Measurements from ENCODE around the gene KPNA5.
A peak's percentile ranks its signal among the peaks of the same experiment; 100 is the strongest.
"Not testable (repeated sequence)": the region's sequence is repeated elsewhere in the genome, so short reads cannot be mapped to it uniquely, and the experiment has no call there.

The KPNA5 gene

DNA sequence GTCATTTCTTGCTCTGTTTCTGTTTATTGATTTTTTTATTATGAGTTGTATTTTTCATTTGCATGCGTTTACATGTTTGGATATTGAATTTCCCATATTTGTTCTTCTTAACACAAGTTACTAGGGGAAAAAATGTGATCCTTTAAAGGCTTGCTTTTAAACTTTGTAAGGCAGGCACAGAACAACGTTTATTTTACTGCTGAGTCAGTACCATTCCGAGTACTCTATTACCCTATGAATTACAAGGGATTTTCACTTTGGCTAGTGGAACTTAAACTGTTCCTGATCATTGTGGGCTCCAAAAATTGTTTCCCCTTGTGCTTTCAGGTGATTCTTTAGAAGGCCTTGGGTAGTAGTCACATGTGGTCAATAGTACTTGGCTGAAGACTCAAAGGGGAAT lies 56.0 kb downstream of the KPNA5 start:
- DNase-seq (ENCODE audit: low spot score in 2 of 2) (no peak), ATAC-seq (ENCODE audit: low read depth) (no peak)
- no peak overlapping the region for H3K27ac Mint-ChIP-seq
- no peak overlapping the region for H3K4me3 Mint-ChIP-seq
- no peaks in the 10 kb centered on the region for H3K4me1 Mint-ChIP-seq
- peaks cover 16% of the 10 kb centered on the region for H3K9me3 Mint-ChIP-seq
- H3K27me3 Mint-ChIP-seq = no peaks in the 10 kb centered on the region
- peaks cover 28% of the 10 kb centered on the region for H3K36me3 Mint-ChIP-seq

DNA sequence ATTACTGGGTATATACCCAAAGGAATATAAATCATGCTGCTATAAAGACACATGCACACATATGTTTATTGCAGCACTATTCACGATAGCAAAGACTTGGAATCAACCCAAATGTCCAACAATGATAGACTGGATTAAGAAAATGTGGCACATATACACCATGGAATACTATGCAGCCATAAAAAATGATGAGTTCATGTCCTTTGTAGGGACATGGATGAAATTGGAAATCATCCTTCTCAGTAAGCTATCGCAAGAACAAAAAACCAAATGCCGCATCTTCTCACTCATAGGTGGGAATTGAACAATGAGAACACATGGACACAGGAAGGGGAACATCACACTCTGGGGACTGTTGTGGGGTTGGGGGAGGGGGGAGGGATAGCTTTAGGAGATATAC lies 59.5 kb downstream of the KPNA5 start:
- DNase-seq (ENCODE audit: low spot score in 2 of 2); H3K4me1 Mint-ChIP-seq; H3K27me3 Mint-ChIP-seq; H3K27ac Mint-ChIP-seq; ATAC-seq (ENCODE audit: low read depth); H3K4me3 Mint-ChIP-seq: not testable (repeated sequence)
- peaks cover 23% of the 10 kb centered on the region for H3K9me3 Mint-ChIP-seq
- peaks cover 22% of the 10 kb centered on the region for H3K36me3 Mint-ChIP-seq

DNA sequence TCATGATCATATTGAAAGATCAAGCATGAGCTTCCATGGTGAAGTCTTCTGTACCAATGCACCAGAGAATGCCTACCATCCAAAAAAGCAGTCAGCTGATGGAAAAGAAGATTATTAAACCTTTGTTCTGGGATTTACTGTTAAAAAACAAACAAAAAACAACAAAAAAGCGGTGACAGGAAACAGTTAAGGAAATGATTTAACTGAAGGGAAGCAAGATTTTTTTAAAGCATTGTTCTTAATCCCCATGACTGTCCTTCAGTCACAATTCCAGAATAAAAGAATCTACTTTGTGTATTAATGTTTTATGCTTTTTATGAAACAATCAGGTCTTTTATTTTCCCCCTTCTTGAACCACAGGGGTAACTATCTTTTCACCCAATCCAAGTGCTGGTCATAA lies 60.6 kb downstream of the KPNA5 start:
- Mint-ChIP-seq H3K27ac (no peak overlapping the region), H3K4me1 (no peaks in the 10 kb centered on the region), H3K9me3 (peaks cover 20% of the 10 kb centered on the region), H3K27me3 (no peaks in the 10 kb centered on the region), H3K4me3 (no peak overlapping the region), H3K36me3 (peaks cover 14% of the 10 kb centered on the region)
- no peak for ATAC-seq (ENCODE audit: low read depth)
- DNase-seq (ENCODE audit: low spot score in 2 of 2) = no peak

DNA sequence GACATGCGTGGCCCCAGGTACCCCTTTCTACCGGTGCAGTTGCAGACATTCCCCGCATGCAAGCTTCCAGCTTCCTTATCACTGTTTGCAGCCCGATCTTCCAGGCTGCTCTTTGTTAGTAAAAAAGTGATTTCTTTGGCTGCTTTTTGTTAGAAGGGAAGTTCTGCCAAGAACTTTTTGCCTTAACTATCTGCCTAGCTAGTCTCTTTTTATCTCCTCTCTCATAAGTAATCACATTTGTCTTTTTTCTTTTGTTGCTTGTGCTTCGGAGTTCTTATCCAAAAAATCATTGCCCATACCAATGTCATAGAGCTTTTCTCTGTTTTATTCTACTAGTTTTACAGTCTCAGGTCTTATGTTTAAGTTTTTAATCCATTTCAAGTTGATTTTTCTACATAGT lies 64.2 kb downstream of the KPNA5 start:
- Mint-ChIP-seq H3K4me1 (no peaks in the 10 kb centered on the region), H3K9me3 (peaks cover 10% of the 10 kb centered on the region), H3K27me3 (peaks cover 4% of the 10 kb centered on the region), H3K27ac (no peak overlapping the region), H3K4me3 (no peak overlapping the region), H3K36me3 (no peaks in the 10 kb centered on the region)
- ATAC-seq (ENCODE audit: low read depth) (no peak), DNase-seq (ENCODE audit: low spot score in 2 of 2) (no peak)

DNA sequence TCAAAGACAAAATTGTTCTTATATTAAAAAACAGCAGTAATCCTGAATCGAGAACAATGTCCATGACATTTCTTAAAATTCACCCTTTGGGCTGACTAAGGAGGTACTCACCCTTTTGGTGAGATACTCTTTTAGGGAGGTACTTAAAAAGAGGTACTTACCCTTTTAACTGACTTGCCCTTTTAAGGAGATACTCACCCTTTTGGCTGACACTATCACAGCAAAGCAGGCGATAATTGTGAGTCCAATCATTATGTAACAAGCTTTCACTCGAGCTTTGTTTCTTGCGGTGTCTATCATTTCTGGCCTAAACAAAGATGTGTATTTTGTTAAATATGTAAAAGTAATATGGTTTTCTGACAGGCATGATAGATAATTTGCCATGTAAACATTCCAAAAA lies 80.8 kb downstream of the KPNA5 start:
- no peaks in the 10 kb centered on the region for H3K9me3 Mint-ChIP-seq
- peaks cover 3% of the 10 kb centered on the region for H3K4me1 Mint-ChIP-seq
- peaks cover 16% of the 10 kb centered on the region for H3K27me3 Mint-ChIP-seq
- no peak for DNase-seq (ENCODE audit: low spot score in 2 of 2)
- H3K27ac Mint-ChIP-seq = no peak overlapping the region
- H3K4me3 Mint-ChIP-seq = no peak overlapping the region
- H3K36me3 Mint-ChIP-seq = peaks cover 2% of the 10 kb centered on the region
- ATAC-seq (ENCODE audit: low read depth) = no peak

DNA sequence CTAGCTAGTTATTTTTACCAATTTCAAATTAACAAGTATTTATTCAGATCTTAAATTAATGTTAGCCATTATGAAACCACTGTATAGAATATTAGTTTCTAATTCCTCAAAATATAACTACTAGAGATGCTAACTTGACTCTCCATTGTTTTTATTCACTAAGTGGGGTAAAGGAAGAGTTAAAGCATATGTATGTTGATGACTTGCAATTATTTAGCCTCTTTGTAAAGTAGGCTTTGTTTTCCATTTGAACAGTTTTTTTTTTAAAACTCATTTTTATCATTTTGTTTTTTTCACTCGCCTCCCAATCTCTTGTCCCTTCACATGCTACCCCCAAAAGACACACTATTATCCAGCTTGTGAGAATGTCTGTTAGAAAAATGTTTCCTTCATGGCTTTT lies 81.2 kb downstream of the KPNA5 start:
- Mint-ChIP-seq H3K36me3 (peaks cover 2% of the 10 kb centered on the region), H3K4me3 (no peak overlapping the region), H3K27me3 (peaks cover 16% of the 10 kb centered on the region), H3K4me1 (peaks cover 3% of the 10 kb centered on the region), H3K27ac (no peak overlapping the region), H3K9me3 (no peaks in the 10 kb centered on the region)
- ATAC-seq (ENCODE audit: low read depth) (no peak), DNase-seq (ENCODE audit: low spot score in 2 of 2) (no peak)

DNA sequence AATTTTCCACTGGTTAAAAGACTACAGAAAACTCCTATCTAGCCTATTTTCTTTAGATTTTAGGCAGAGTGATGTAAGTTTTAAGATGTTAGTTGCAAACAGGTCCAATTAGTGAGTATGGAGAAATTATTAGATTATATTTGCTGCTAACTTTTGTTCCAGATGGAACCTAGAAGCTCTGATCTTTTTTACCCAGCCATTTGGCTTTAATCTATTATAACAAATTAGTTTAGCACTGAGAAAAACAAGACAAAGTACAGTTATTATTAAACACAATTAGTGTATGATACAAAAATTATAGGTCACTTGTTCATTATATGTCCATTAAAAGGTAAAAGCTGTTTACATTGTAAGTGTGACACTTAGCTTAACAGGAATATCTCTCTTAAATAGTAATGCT lies 82.0 kb downstream of the KPNA5 start:
- Mint-ChIP-seq H3K4me1 (peaks cover 3% of the 10 kb centered on the region), H3K9me3 (no peaks in the 10 kb centered on the region), H3K27me3 (peaks cover 16% of the 10 kb centered on the region), H3K36me3 (peaks cover 2% of the 10 kb centered on the region), H3K4me3 (no peak overlapping the region), H3K27ac (no peak overlapping the region)
- ATAC-seq (ENCODE audit: low read depth) = no peak
- DNase-seq (ENCODE audit: low spot score in 2 of 2) = no peak

DNA sequence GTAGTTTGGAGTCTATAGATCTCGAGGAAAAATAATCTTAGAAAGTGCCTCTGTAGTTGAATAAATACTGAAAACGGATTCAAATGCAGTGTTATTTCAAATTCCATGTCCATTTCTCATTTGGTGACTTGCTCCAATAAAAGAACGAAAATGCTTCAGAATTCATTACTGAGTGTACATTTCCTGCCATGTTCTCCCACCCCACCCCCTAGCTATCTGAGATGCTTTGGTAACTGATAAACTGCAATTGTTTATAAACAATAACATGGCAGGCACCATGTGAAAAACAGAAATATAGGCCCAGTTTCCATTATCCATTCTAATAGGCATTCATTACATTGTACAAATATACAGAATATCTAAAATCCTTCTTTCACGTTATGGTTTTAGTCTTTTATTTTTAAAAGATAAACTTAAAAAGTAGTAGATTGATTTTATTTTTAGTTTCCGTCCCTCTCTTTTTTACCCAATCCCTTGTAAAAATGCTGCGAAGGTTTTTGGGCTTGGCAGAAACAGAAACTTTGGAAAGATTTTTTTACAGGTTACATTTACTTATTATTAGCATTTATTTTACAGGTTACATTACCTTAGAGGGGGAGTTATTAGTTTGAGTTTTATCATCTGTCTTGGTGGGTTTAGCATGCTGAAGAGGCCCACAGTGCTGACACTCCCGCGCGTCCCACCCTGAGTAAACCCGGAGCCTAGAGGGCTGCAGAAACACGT lies 83.1 kb downstream of the KPNA5 start:
- H3K27ac Mint-ChIP-seq = no peak overlapping the region
- H3K4me1 Mint-ChIP-seq = peaks cover 3% of the 10 kb centered on the region
- ATAC-seq (ENCODE audit: low read depth) (no peak), DNase-seq (ENCODE audit: low spot score in 2 of 2) (no peak)
- H3K27me3 Mint-ChIP-seq = peaks cover 16% of the 10 kb centered on the region
- no peak overlapping the region for H3K4me3 Mint-ChIP-seq
- H3K36me3 Mint-ChIP-seq = peaks cover 2% of the 10 kb centered on the region
- H3K9me3 Mint-ChIP-seq = no peaks in the 10 kb centered on the region

DNA sequence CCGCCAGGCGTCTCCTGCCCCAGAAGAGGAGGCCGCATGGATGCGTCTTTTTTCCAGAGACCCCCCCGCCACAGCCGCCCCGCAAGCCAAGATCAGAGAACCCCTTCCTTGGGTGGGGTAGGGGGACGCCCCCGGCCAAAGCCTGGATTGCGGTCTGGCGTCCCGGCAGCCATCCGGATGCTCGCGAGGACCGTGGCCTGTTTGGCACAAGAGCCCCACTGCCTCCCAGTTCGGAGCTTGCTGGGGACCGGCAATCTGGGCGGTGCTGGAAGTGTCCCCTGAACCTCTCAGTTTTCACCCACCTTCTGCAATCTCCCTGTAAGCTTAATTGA lies 83.6 kb downstream of the KPNA5 start:
- Mint-ChIP-seq H3K27me3 (peaks cover 15% of the 10 kb centered on the region), H3K4me3 (no peak overlapping the region)

DNA sequence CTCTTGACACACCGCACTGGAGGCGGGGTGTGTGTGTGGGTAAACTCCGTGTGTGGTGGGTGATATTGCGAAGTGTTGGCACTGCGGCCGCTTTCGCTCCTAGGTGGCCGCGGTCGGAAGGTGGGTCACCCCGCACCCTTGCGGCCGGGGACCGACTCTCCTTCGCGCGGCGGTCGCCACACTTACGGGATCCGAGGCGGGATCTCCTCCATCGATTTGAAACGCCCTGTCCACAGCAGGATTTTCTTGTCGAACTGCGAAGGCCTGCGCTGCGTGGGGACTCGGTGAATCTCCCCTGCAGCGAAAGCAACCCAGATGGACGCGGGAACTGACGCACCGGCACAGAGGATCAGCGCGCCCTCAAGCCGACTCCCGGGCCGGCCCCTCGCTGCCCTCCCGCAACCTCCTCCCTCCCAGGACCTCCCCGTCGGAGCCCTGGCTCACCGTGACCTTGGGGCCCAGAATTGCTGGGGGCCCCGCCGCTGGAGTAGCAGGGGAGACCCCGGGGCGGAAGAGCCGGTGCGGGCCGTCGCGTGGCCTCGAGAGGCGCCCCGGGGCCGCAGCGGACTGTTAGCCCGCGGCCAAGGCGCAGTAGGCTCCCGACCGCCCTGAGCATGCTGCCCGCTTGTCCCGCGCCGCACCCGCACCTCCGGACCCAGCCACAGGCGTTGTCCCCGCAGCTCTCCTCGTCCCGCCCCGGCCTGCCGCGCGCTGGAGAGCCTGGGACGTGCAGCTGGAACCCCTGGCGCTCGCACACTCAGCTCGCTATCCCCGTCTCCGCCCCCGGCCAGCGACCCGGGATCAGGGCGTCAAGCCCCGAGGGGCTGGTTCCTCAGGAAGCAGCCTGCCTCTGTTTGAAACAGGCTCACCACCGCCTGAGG lies 84.2 kb downstream of the KPNA5 start, which contains the start of gene FAM162B:
Gene FAM162B, minus strand, starts transcription at position 759 of the 881 bp plus-strand sequence. Its CDS starts 143 bp downstream, at position 616.
- Mint-ChIP-seq H3K27ac (no peak within 1 kb of the TSS), H3K9me3 (no peaks in the 10 kb centered on the region), H3K27me3 (peaks cover 14% of the 10 kb centered on the region), H3K4me3 (peak within 1 kb of the TSS; percentile 74), H3K4me1 (peaks cover 3% of the 10 kb centered on the region), H3K36me3 (peaks cover 2% of the 10 kb centered on the region)
- DNase-seq (ENCODE audit: low spot score in 2 of 2) (no peak), ATAC-seq (ENCODE audit: low read depth) (peak; percentile 19)

More for the DNA sequence above, 83.6 kb downstream of the KPNA5 start:
- DNase-seq (ENCODE audit: low spot score in 2 of 2) (no peak), ATAC-seq (ENCODE audit: low read depth) (no peak)
- no peak overlapping the region for H3K27ac Mint-ChIP-seq
- H3K9me3 Mint-ChIP-seq = no peaks in the 10 kb centered on the region
- peaks cover 3% of the 10 kb centered on the region for H3K4me1 Mint-ChIP-seq
- H3K36me3 Mint-ChIP-seq = peaks cover 2% of the 10 kb centered on the region

DNA sequence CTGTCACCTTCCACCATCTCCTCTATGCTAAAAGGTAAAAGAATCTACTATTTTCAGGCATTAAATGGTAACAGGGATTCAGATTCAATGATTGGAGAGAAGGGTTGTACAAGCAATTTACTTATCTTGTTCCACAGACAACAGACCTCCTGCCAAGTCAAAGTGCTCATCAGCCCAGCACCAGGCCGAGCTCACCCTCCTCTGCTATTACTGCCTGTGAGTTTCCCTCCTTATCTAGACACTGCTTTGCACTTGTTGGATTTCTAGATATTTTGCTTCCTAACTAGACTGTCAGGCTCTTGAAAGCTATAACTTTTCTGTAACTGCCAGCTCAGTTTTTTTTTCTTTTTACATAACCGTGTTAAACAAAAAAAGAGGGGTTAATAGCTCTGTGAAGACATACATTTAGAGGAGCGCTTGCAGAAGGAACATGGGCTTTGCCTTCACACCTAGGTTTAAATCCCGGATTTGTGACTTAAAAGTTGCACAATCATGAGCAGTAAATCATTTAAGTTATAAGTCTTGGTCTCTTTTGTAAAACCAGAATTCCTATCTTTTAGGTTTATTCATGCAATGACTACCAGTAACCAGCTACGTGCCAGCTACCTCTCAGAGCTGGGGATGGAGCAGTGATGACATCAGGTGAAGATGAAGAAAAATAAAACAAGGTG lies 85.6 kb downstream of the KPNA5 start:
- peak overlapping the region; percentile 74 for H3K4me3 Mint-ChIP-seq
- H3K27me3 Mint-ChIP-seq = peaks cover 15% of the 10 kb centered on the region
- DNase-seq (ENCODE audit: low spot score in 2 of 2) (no peak), ATAC-seq (ENCODE audit: low read depth) (no peak)
- H3K9me3 Mint-ChIP-seq = no peaks in the 10 kb centered on the region
- peaks cover 2% of the 10 kb centered on the region for H3K36me3 Mint-ChIP-seq
- peaks cover 3% of the 10 kb centered on the region for H3K4me1 Mint-ChIP-seq
- H3K27ac Mint-ChIP-seq = no peak overlapping the region

DNA sequence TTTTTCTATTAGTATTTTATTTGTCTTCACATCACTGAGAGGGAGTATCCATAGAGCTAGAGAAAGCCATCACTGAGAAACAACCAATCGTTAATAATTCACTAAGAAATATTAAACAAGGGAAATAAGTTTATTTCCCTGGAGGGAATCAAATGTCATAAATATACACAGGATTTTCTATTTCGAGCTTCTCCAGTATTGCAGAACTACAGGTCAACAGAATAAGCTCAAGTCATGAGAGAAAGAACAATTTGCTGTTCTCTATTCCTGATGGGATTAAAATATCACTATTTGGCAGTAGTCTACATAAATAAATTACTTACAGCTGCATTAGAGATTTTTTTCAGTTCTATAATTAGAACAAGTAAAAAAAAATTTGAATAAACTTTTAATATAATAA lies 86.7 kb downstream of the KPNA5 start:
- Mint-ChIP-seq H3K4me1 (peaks cover 3% of the 10 kb centered on the region), H3K27ac (no peak overlapping the region), H3K9me3 (no peaks in the 10 kb centered on the region), H3K36me3 (peaks cover 2% of the 10 kb centered on the region), H3K4me3 (no peak overlapping the region), H3K27me3 (peaks cover 14% of the 10 kb centered on the region)
- no peak for DNase-seq (ENCODE audit: low spot score in 2 of 2)
- no peak for ATAC-seq (ENCODE audit: low read depth)

DNA sequence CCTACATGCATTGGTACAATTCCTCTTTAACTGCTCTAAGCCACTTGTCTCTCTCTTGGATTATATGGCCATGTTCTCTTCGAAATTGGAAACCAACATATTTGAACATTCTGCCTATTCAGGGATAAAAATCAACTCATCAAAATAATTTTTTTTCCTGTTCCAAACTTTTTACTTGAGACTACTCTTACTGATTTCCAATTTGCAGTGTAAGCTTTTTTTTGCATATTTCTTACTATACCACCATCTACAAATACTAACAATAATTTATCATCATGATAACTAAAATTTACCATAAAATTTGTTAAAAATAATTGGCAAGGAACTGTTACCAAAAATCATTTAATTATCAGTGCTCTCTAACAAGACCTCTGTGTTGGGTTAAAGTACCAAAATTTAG lies 91.4 kb downstream of the KPNA5 start:
- ATAC-seq (ENCODE audit: low read depth) (no peak), DNase-seq (ENCODE audit: low spot score in 2 of 2) (no peak)
- Mint-ChIP-seq H3K4me1 (no peaks in the 10 kb centered on the region), H3K27me3 (peaks cover 4% of the 10 kb centered on the region), H3K36me3 (no peaks in the 10 kb centered on the region), H3K27ac (no peak overlapping the region), H3K9me3 (no peaks in the 10 kb centered on the region), H3K4me3 (no peak overlapping the region)

DNA sequence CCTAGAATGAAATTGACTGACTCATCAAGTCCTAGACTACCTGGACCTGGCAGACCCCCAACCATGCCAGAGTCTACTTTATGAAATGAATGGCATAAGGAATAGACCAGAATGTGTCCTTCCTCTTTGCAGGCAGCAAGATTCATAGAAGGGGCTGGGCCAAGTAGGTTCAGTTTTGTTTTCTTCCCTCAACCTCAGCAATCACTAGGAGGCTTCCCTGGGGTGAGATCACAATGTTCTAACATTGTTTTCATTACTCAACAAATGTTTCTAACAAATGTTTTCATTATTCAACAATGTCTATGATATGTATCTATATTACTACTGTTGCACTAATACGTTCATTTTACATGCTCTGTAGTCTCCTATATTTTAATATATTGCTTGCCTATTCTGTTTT lies 92.9 kb downstream of the KPNA5 start:
- Mint-ChIP-seq H3K9me3 (no peaks in the 10 kb centered on the region), H3K36me3 (no peaks in the 10 kb centered on the region), H3K4me1 (no peaks in the 10 kb centered on the region), H3K27me3 (peaks cover 4% of the 10 kb centered on the region), H3K4me3 (no peak overlapping the region), H3K27ac (no peak overlapping the region)
- ATAC-seq (ENCODE audit: low read depth) (no peak), DNase-seq (ENCODE audit: low spot score in 2 of 2) (no peak)
